HG02884 (cell line): ENCODE results near the gene BYSL.

Experiments used
- ATAC-seq: cut with Tn5 transposase; IDR thresholded peaks from one replicate; pipeline ENCODE4 v1.9.1; 2021; ENCODE audit warnings: mild to moderate bottlenecking, moderate library complexity; ENCODE audit not compliant: unreplicated experiment

Gene BYSL

GRCh38 chr6:41914869-41915530 lies 6.3 kb upstream of the BYSL start:
- ATAC-seq = no peak

- ATAC-seq = no peak
Measured at GRCh38 chr6:41917528-41917927, 3.8 kb upstream of the BYSL start.

- peak; percentile 3 for ATAC-seq
Measured at GRCh38 chr6:41921712-41921998, 356 bp downstream of the BYSL start.

GRCh38 chr6:41922154-41922553 lies 855 bp downstream of the BYSL start:
- ATAC-seq = no peak

- ATAC-seq = no peak
Measured at GRCh38 chr6:41927253-41927652, 6.0 kb downstream of the BYSL start.

- ATAC-seq = no peak
Measured at GRCh38 chr6:41929924-41930323, 8.6 kb downstream of the BYSL start.

- no peak for ATAC-seq
Measured at GRCh38 chr6:41931792-41932191, 10.5 kb downstream of the BYSL start.

- no peak for ATAC-seq
Measured at GRCh38 chr6:41932378-41932777, 11.1 kb downstream of the BYSL start.

GRCh38 chr6:41934278-41935192 lies 13.2 kb downstream of the BYSL start:
- no peak for ATAC-seq

GRCh38 chr6:41935193-41935574 lies 13.9 kb downstream of the BYSL start:
- no peak for ATAC-seq

GRCh38 chr6:41935685-41936072 lies 14.4 kb downstream of the BYSL start:
- no peak for ATAC-seq

GRCh38 chr6:41936073-41936837 lies 15.0 kb downstream of the BYSL start:
- ATAC-seq = peak; percentile 60

GRCh38 chr6:41937472-41937860 lies 16.2 kb downstream of the BYSL start:
- ATAC-seq = no peak

GRCh38 chr6:41937861-41938574 lies 16.7 kb downstream of the BYSL start:
- no peak for ATAC-seq

- ATAC-seq = no peak
Measured at GRCh38 chr6:41938590-41939175, 17.4 kb downstream of the BYSL start.

GRCh38 chr6:41939176-41939847 lies 18.0 kb downstream of the BYSL start:
- ATAC-seq = no peak

- no peak for ATAC-seq
Measured at GRCh38 chr6:41939848-41940758, 18.8 kb downstream of the BYSL start.

- ATAC-seq = no peak
Measured at GRCh38 chr6:41940759-41941279, 19.5 kb downstream of the BYSL start.
